NCI-H82 treated with DMSO at 0.1 percent for 48 hours (cell line): Measurements from ENCODE around the gene ACTN4.

Experiments used
- DNase-seq: peaks from one replicate; lab custom pipeline; 2025; ENCODE audit not compliant: unreplicated experiment; lab: John Stamatoyannopoulos, UW

Gene ACTN4

DNA sequence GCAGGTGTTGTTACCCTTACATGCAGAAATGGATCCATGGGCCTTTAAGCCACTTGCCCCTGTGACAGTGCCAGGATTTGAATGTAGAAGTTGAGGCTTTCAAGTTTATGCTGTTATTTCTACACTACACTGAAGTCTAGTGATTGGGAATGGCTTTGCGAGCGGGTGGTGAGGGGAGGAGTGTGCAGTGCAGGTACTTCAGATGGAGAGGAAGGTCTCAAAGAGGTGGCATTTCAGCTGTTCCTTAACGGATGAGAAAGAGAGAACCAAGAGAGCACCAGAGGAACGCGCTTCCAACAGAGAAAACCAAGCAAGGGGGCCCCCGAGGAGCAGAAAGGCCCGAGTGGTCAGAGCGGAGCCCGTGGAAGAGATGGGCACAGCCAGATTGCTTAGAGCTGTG, 13.3 kb downstream of the ACTN4 start:
- DNase-seq: no peak

DNA sequence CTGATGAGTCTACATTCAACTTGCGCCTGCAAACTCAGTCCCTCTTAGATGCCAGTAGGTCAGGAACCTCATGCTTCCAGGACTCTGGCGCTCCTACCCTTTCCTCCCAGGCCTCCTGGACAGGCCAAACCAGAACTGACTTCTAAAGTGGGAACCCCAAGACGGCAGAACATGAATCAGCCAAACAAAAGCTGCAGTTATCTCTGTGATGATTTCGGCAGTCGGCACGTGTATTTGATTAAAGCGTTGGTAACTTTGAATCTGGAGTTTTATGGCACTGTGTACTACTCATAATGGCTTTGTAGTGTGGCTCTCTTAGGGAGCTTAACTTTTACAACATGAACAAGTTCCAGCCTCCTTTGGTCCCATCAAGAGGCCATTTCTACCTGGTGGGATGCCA, 13.7 kb downstream of the ACTN4 start:
- DNase-seq: no peak

DNA sequence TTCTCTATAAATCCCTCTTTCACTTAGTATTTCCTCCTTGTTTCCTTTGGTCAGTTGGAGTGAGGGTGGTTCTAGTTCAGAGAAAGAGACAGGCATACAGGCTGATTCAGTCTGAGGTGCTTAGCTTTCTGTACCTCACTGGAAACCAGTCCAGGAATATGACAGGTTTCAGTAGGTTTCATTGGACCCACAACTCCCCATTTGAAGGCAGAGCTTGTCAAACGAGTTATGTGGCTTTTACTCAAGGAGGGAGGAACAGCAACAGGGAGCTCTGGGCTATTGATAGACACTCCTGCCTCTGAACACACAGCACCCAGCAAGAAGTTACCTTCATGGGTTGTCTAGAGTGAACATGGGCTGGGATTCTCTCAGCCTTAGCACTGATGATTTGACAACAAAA, 14.5 kb downstream of the ACTN4 start:
- no peak for DNase-seq

DNA sequence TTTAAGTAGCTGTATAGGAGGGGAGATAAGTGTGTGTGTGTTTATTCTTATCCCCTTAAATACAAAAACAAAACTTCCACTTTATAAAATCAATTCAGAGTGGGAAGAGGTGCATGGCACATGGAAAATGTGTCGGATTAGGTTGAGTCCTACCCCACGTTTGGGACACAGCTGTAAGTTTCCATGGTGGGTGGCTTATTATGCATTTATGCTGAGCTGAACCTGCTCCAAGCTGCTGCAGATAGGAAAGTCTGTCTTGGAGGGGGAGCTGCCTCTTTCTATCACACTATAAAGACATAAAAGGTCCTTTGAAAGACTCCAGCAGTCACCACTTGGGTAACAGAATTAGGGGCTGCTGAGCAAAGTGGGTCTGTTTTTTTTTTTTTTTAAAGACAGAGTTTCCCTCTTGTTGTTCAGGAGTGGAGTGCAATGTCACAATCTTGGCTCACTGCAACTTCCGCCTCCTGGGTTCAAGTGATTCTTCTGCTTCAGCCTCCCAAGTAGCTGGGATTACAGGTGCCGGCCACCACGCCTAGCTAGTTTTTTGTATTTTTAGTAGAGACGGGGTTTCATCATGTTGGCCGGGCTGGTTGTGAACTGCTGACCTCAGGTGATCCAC, 15.2 kb downstream of the ACTN4 start:
- no peak for DNase-seq

DNA sequence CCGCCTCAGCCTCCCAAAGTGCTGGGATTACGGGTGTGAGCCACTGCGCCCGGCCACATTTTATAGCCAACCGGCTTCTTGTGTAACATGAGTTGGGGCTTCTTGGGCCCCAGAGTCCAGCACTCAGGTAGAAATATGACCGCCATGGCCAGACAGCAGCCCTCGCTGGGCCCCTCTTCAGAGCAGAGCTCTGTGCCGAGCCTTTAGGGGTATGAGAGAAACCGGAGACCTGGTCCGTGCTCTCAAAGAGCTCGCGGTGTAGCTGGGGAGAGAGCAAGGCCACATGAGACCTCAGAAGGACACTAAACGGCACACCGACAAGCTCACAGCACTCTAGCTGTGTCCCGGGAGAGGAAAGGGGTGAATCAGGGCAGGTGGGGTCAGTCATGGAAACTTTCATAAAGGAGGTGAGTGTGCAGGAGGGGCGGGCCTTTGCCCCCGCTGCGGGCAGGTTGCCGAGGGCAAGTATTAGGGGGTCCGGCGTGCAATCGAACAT, 15.8 kb downstream of the ACTN4 start:
- DNase-seq: no peak

DNA sequence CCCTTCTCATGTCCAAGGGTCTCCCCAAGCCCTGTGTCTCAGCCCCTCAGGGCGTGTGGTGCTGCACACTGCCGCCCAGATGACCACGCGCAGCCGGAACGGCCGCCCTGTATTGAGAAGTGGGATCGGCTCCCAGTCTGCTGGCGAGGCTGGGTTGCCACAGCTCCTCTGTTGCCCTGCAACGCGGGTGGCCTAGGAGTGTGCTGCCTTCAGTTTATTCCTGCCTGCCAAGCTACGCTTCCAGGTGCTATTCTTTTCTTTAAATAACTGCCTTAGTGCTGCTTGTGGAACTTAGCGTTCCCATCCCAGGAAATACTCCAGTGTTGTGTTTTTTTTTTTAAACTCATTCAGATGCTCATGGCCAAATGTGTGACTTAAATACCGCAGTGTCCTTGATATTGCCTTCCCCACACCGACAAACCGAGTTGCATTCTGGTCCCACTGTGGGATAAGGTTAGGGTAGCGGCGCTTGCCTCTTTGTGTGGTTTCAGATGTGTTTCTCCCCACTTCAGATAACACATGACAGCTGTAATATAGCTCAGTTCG, 16.6 kb downstream of the ACTN4 start:
- no peak for DNase-seq

DNA sequence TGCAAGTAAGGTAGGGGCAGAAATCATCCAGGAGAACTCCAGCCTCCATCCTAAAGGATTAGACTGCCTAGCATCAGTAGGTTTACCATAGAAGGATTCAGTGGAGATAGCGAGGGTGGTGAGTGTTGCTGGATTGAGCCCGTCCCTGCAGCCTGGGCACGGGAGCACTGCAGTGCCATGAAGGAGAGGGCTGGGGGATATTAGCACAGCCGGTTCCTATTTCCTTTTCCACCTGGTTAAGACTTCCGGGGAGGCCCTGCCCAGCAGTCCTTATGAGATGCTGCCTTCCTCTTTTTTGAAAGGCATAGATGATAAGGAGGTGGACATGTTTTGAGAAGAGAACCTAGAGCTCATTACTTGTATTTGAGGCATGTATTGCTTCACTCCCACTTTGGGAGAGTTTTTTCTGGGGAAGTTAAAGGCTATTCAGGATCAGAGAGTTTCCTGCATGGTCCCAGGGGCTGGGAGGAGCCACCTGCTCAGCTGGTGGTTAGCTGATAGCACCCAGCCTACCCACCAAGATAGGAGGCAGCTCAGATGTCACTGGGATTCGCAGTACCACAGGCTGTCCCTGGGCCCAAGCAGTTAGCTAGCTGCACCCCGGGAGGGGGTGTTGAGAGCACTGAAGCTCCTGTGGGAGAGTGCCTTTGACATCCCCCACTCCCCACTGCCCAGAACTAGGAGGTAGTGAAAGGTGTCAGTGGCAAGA, 17.2 kb downstream of the ACTN4 start:
- no peak for DNase-seq

DNA sequence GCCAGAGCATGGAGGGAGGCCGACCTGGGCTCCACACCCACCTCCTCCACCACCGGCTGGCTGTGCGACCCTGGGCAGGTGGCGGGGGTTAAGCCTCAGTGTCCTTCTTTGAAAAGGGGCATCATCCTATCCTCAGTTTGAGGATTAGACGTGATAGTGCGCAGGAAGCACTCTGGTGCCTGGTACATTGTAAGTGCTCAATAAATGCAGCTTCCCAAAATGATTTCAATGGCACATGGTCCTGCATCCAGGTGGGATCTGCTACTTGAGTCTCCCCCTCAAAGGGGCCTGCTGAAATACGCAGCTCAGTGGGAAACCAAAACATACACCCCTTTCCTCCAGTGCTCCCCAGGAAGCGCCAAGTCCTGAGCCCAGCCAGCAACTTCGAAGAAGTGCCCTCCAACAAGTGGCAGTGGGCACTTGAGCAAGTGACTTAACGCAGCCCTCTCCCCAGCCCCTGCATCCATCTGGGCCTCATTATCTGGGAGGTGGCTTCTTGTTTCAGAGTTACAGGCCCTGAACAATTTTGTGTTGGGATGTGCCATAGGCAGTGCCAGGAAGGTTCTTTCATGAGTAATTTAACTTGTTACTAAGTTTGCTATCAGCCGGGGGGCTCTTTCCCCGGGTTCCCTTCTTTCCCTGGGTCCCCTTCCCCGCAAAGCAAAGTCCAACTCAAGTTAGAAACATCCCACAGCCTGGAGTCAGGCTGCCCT, 17.9 kb downstream of the ACTN4 start:
- no peak for DNase-seq

DNA sequence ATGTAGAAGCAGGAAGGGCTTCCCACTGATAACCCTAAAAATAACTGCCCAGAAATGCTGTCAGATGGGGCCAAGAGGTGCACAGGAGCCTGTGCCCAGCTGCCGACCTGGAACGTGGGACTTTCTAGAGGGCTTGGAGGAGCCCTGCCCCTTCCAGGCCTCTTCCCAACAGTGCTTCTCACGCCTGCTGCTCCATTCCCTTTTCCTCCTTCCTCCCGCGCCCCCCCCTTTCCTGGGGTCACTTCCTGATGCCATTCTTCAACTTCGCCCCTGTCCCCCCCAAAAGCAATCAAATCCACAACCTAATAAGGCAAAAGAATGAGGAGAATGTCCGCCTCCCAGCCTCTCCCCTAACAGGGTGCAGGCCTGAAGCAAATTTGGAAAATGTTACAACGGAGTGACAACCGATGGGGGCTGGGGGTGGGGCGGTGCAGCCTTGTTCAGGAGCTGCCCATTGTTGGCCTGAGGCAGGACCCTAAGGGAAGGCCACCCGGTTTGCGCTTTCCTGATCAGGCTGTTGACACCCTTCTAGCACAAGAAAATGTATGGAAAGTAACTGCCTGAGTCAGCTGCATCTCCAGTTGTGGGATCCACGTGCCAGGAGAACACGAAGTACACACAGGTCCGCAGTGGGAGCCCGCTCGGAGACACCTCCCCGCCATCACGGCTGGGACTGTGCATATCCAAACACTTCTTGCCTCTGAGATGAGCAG, 18.7 kb downstream of the ACTN4 start:
- DNase-seq: no peak

DNA sequence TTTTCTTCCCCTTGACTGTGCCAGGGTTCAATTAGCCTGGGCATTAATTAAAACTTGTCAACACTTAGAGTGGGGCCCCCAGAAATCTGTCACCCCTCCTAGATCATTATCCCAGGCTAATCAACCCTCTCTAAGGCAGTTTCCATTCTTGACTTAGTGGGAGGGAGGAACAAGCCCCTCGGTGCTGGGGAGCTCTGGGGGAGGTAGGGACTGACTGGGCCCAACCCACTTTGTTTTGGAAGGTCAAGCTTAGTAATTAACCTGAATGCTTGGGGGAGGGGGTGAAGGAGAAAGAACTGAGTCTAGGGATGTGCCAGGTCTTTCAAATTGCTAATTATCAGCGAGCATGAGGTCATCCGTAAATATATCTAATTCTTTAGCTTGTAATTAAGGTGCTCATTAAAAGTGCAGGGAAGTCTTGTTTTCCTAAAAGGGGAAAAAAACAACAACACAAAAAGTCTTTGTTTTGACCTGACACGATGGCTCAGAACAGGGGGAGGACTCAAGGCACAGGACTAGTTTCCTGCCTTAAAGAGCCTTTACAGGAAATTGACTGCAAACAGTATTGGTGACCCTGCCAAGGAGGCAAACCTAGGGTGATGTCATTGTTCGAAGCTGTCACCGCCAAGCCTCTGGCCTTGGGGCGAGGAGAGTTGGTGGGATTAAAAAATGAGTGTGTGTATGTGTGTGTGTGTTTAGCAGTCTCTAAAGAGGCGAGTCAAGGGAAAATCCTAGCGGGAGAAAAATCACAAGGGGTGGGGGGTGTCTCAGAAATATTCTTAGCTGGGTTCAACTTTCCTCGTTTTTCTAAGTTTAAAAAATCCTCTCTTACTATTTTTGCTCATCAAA, 19.4 kb downstream of the ACTN4 start:
- no peak for DNase-seq

DNA sequence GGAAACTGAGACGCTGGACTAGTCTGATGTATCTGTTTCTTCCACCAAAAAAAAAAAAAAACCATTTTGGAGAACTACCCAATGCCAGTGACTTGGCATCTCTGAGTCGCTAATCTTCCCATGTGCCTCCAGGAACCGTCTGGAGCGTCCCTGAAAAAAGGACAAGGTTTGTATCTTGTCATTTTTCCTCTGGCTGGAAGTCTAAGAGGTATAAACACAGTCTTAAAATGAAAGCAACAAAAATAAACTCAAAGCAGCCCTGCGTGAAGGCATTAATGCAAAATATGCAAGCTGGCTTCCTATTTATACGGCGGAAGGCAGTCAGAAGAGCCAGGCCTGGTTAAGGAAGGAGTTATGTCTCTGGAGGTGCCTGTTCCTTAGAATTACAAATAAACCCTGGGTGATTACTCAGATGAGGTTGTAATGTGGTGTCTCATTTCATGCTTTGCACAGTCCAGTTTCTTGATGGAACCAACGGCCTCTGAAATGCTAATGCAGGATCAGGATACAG, 20.3 kb downstream of the ACTN4 start:
- no peak for DNase-seq

DNA sequence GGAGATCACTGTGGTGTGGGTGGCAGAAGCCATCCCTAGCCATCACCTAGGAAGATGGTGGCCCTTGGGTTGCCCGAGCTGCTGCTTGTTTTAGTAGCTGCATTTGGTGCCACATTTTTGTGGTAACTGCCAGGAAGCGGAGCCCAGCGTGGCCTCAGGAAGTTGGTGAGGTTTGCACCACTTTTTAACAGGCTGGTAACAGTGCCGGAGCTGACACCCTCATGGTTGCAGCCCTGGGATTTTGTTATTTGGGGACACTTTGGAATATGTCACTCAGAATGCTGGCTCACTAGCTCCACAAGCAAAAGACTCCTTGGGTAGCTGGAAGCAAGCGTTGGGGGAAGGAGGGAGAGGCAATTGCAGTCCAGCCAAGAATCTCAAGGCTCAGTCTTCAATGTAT, 22.1 kb downstream of the ACTN4 start:
- DNase-seq: no peak

DNA sequence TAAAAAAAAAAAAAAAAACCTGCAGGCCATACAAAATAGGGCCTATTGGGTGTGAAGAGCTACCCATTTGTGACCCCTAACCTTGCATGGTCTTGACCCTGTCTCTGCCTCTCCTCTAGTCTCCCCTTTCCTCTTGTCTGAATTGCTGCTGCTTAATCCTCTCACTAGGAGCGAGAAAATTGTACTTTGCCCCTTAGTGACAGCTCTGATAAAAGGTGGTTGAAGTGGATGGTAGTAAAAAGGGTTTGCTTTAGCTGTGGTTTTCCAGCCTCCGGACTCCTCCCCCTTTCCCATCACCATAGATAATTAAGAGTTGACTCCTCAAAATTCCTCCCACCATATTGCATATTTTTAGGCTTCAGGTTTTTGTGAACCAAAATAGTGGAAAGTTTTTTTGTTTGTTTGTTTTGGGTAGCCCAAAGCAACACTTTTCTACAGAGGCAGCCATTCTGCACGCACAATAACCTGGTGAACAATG, 23.5 kb downstream of the ACTN4 start:
- DNase-seq: no peak

DNA sequence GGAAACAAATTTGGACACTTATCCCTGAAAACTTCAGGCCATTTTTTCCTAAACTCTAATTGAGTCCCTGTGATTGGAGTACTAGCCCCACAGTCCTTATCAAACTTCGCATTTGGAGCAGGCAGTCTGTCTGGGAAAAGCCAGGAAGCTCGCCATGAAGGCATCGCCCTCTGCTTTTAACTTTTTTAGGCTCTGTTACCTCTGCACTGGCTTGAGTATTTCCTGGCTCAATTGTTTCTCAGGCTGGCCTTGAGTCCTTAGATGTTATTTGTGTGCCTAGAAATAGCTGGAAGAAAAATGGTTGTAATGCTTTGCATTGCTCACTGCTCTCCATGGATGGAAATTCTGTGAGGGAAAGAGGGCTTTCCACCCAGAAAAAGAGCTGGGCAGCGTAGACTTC, 24.2 kb downstream of the ACTN4 start:
- DNase-seq: no peak

DNA sequence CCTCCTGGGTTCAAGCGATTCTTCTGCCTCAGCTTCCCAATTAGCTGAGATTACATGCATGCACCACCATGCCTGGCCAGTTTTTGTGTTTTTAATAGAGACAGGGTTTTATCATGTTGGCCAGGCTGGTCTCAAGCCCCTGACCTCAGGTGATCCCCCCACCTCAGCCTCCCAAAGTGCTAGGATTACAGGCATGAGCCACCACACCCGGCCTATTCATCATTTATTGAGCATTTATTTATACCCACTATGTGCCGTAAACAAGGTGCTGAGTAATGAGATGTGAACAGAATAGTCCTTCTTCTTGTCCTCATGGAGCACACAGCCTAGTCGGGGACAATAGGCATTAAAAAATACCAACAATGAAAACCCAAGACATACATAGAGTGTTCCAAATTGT, 25.6 kb downstream of the ACTN4 start:
- no peak for DNase-seq

DNA sequence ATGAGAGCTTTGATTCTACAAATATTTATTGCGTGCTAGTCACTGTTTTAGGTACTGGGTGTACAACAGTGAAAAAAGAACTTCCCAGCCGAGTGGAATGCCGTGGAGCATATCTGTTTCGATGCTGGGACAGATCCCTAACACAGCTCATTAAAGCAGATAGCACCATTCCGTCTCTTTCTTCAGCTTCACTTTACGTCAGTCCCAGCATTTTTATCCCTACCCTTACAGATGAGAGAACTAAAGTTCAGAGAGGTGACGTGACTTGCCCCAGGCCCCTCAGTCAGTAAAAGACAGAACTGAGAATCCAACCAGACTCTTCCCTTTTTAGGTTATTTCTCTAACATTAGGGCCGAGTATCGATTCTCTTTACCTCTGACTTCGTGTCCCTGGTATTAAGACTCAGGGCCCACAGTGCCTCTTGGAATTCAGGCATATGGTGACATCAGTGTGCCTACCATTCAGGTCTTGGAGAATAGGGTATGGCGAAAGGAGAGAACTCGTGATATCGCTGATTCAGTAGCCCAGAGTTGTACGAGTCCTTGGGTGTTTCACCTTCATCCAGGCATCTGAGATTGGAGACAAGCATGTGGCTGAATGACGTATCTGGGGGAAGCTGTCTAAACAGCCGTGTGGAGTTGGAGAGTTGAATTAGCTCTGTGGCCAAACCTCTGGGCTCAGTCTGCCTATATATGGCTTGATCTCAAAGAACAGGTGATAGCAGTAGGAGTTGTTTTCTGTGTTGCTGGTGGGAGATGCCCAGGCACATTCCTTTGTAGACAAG, 27.1 kb downstream of the ACTN4 start:
- DNase-seq: no peak

DNA sequence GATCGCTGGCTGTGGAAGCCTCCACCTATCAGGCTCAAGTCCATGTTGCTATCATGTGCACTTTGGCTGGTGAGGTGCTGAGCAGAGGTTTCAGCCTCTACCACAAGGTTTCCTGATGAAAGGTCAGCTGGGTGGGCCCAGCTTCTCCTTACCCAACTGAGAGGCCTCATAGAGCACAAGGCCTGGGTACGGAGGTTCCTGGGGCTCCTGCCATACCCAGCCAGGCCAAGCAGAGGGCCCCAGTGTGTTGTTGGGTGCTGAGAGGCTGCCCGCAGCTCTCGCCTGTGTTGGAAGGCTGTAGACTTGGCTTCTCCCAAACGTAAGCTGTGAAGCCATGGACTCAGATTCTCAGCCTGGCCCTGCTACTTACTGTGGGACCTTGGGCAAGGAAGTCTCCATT, 28.2 kb downstream of the ACTN4 start:
- DNase-seq: no peak

DNA sequence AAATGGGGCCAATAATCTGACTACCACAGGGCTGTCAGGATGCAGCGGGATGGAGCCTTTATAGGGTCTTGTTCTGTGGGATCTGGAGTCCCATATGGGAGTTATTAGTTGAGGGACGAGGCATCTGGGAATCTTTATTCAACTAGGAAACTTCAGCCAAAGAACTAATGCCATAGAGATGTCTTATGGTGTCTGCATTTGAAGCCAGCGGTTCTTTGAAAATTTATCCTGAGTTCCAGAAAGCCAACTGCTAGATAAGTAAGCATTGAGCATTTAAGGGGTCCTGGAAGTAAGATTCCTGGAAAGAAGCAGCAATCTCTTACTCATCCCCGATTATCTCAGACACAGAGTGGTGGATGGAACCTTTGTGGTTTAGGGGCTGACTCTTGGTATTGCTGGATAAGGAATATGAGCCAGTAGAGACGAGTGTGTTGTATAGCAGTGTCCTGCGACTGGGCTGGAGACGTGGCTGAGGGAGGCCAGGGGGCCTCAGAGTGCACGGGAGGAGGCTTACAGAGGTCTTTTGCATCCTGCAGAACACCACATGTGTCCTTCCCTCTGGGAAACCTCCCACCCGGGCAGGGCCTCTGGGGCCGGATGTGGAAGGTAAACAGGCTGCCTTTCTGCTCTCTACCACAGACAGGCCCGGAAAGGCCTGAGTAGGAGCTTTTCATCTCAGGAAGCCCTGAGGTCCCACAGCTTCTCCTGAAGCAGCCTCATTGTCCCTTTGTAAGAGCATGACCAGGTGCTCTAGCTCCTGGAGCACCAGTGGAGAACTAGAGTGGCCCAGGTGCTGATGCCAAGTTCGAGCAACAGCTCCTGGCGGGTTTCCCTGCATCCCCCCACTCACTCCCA, 28.8 kb downstream of the ACTN4 start:
- DNase-seq: no peak
